ENCODE measurements around the gene HSPA1L.

The HSPA1L gene

GRCh38 chr6:31778999-31779885 is 35.8 kb downstream of the HSPA1L start:
- no peak for DNase-seq (ENCODE audit: extremely low read depth, low read depth)
- TF ChIP-seq, protein P1, sequence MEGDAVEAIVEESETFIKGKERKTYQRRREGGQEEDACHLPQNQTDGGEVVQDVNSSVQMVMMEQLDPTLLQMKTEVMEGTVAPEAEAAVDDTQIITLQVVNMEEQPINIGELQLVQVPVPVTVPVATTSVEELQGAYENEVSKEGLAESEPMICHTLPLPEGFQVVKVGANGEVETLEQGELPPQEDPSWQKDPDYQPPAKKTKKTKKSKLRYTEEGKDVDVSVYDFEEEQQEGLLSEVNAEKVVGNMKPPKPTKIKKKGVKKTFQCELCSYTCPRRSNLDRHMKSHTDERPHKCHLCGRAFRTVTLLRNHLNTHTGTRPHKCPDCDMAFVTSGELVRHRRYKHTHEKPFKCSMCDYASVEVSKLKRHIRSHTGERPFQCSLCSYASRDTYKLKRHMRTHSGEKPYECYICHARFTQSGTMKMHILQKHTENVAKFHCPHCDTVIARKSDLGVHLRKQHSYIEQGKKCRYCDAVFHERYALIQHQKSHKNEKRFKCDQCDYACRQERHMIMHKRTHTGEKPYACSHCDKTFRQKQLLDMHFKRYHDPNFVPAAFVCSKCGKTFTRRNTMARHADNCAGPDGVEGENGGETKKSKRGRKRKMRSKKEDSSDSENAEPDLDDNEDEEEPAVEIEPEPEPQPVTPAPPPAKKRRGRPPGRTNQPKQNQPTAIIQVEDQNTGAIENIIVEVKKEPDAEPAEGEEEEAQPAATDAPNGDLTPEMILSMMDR (IDR thresholded peaks at IDR 0.05; ENCODE audit: low read depth, low read length, missing control alignments): no peak
- no peak overlapping the region for H3K4me3 ChIP-seq (replicated peaks; ENCODE audit: low read depth, low read length)

GRCh38 chr6:31778193-31778592 is 36.9 kb downstream of the HSPA1L start:
- no peak for DNase-seq (ENCODE audit: extremely low read depth, low read depth)

DNA sequence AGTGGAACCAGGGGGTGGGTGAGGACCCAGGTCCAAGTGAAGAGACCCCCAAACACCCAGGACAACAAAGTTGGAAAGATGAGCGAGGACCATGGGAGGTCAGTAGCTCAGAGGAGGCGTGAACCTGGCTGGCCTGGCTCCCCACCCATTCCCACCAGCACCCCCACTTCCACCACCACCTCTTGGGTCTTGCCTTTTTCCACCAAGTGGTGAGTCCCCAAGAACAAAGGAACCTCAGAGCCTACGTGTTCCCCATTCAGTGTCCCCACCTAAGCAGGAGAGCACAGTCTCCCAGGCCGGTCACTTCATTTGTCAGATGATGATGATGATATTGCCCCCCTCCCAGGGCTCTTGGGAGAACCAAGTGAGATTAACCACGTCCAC is 37.4 kb downstream of the HSPA1L start:
- no peak for DNase-seq (ENCODE audit: extremely low read depth, low read depth)
- TF ChIP-seq, protein P1 (IDR thresholded peaks at IDR 0.05; ENCODE audit: low read depth, low read length, missing control alignments): no peak
- H3K4me3 ChIP-seq (replicated peaks; ENCODE audit: low read depth, low read length): no peak overlapping the region

More at GRCh38 chr6:31778193-31778592, 36.9 kb downstream of the HSPA1L start:
- H3K4me3 ChIP-seq (replicated peaks; ENCODE audit: low read depth, low read length): no peak overlapping the region
- TF ChIP-seq, protein P1 (IDR thresholded peaks at IDR 0.05; ENCODE audit: low read depth, low read length, missing control alignments): no peak

GRCh38 chr6:31776989-31777666 is 38.0 kb downstream of the HSPA1L start, which contains the start of gene VWA7:
TSS of gene VWA7 (minus strand) at chr6:31777328. CDS start at chr6:31776779, 549 bp downstream.
- no peak within 1 kb of the TSS for H3K4me3 ChIP-seq (replicated peaks; ENCODE audit: low read depth, low read length)
- peak; percentile 44 for DNase-seq (ENCODE audit: extremely low read depth, low read depth)
- TF ChIP-seq, protein P1 (IDR thresholded peaks at IDR 0.05; ENCODE audit: low read depth, low read length, missing control alignments): no peak

DNA sequence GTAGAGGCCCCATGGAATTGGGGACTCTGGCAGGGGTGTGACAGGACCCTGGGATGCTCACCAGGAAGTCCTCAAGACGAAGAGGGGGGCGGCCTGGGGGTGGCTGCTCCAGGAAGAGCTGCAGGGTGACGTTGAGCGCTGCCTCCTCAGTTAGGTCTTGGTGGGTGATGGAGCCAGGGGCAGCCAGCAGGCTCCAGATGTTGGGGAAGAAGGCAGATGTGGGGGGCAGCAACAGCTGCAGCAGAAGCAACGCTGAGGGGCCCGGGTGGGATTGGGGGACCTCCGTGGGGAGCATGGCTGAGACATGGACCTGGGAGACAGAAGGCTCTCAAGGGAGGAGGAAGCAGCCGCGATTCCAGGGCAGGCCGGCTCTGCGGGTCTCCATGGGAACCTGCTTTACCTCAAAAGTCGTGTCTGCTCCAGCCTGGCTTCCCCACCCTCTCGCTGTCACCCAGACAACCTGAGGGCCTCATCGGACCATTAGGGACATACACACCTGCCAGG is 38.5 kb downstream of the HSPA1L start:
- TF ChIP-seq, protein P1 (IDR thresholded peaks at IDR 0.05; ENCODE audit: low read depth, low read length, missing control alignments): no peak
- no peak for DNase-seq (ENCODE audit: extremely low read depth, low read depth)
- H3K4me3 ChIP-seq (replicated peaks; ENCODE audit: low read depth, low read length): no peak overlapping the region

- TF ChIP-seq, protein P1 (IDR thresholded peaks at IDR 0.05; ENCODE audit: low read depth, low read length, missing control alignments): no peak
- DNase-seq (ENCODE audit: extremely low read depth, low read depth): no peak
- no peak overlapping the region for H3K4me3 ChIP-seq (replicated peaks; ENCODE audit: low read depth, low read length)
Measured at GRCh38 chr6:31775633-31776484, 39.2 kb downstream of the HSPA1L start.
